Fibroblast of lung (primary cell): ENCODE data around the gene NUP93.

Experiments used
- CTCF ChIP-seq, 2 donors: IDR thresholded peaks in 1 of 2; conservative IDR thresholded peaks in 1 of 2; 1 replicate in 1 of 2; 2 replicates in 1 of 2; pipeline ENCODE4 v1.5.1; 2011 to 2012; ENCODE audit warnings: low read length in 2 of 2, control low read depth in 1 of 2, inconsistent platforms in 1 of 2, low read depth in 1 of 2, mild to moderate bottlenecking in 1 of 2
- EZH2 ChIP-seq: IDR thresholded peaks from 2 replicates; pipeline ENCODE4 v1.5.1; 2012; ENCODE audit warnings: low read length, control low read depth, mild to moderate bottlenecking; ENCODE audit errors: missing control alignments

- TF ChIP-seq CTCF (conservative IDR thresholded peaks at IDR 0.05 in 1 of 2, IDR thresholded peaks at IDR 0.05 in 1 of 2; ENCODE audit: low read depth in 1 of 2, low read length in 2 of 2) (no peak), EZH2 (no peak)
Measured at GRCh38 chr16:56852401-56852730, 122.4 kb downstream of the NUP93 start.
